NCI-H2196 treated with DMSO at 0.1 percent for 48 hours (cell line): ENCODE results near the gene COL12A1.

Experiments
- DNase-seq: peaks from one replicate; lab custom pipeline; 2025; ENCODE audit not compliant: unreplicated experiment; lab: John Stamatoyannopoulos, UW

COL12A1 gene

DNA sequence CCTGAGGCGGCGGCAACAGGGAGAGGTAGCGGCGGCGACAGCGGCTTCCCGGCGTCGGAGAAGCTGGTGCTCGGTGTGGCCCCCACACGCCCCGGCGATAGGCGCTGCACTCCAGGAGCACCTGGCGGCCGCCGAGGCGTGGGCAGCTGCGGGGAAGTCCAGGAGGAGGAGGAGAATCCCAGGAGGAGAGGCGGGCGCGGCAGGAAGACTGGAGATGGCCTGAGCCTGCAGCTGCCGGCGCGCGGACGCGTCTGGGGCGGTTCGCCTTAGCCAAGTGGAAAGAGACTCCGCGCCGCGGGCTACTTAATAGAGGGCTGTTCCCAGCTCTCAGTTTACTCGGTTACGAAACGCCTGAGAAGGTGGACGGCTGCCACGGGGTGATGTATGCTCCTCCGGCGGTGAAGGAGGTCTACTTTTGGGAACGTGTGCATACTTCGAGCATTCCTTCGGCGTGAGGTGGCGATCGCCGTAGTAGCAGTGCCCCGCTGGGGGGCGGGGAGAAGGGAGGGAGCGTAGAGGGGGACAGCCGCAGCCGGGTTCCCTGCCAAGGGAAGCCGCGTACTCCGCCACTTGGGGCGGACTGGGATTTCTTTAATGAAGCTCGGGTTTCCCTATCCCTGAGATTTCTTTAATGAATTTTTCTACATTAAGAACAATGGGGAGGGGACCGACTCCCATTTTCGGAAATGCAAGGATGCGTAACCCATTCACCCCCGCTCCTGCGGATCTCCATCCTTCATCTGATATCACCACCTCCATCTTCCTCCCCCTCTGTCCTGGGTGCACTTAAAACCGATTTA is at the start of gene COL12A1:
COL12A1 (minus strand) TSS at position 278 of the 800 bp plus-strand sequence. CDS start 3,261 bp downstream, outside the sequence.
- DNase-seq = no peak

DNA sequence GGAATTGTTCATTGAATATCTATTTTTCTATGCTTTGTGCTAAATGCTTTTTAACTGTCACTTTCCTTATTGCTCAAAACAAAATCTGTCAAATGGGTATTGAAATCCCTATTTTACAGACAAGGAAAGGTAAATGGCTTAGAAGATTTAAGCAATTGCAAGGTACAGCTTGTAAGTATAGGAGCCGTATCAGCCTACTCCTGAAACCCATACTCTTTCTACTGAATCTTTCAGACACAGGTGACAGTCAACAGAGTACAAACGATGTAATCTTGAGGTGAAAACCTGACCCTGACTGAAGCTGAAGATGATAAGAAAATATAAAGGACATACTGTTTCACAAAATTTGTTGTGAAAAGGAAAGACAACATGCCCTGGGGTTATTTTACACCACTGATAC is 44.7 kb upstream of the COL12A1 start:
- DNase-seq = no peak

DNA sequence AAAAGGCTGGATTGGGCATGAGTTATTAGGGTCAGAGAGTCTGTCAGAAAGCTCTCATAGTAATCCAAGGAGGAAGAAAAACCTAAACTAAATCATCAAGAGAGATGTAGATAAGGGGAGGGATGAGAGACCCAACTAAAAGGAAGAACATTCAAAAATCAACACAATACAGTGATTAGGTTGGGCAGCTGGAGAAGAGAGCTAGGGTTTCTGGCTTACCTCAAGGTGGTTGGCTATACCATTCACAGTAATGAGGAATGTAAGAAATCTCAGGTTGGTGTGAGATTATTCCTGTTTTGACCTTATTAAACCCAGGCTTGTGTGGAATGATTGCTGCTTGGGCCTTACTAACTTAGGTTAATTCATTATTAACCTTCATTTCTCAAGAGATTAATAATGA is 44.0 kb upstream of the COL12A1 start:
- no peak for DNase-seq

DNA sequence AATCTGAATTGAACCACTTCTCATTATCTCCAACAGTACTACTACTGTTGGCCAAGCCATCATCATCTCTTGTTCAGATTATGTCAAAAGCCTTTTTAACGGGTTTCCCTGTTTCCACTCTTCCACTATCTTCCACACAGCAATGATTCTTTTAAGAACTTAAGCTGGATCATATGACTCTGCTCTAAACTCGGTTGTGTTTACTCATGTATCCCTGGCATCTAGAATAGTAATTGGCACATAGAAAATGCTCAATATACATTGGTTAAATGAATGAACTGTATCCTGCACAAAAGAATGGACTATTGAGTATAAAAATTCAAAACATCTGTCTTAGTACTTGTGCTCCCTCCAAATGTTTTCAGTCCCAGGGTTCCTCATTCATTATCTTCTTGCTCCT is 40.5 kb upstream of the COL12A1 start:
- DNase-seq = no peak

DNA sequence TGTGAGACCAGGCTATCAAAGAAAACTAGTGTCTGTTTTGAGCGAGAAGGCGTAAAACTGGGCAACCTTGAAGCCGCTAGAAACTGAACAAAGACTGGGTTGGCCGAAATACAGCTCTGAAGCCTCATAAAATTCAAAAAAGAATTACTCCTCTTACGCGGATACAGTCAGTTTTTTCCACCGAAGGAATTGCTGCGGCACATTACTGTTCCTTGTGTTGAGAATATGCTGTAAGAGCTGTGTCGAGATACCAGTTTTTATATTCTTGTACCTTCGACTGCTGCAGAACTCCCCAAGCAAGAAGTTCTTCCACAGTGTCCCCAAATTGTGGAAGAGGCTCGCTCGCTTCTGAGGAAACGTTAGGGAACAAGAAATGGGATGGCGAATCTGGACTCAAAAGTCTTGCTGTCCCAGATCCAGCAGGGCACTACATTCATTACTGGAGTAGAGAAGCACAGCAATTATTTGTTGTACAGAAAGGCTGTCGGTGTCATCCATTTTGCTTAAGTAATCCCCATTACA is 38.3 kb upstream of the COL12A1 start:
- no peak for DNase-seq

DNA sequence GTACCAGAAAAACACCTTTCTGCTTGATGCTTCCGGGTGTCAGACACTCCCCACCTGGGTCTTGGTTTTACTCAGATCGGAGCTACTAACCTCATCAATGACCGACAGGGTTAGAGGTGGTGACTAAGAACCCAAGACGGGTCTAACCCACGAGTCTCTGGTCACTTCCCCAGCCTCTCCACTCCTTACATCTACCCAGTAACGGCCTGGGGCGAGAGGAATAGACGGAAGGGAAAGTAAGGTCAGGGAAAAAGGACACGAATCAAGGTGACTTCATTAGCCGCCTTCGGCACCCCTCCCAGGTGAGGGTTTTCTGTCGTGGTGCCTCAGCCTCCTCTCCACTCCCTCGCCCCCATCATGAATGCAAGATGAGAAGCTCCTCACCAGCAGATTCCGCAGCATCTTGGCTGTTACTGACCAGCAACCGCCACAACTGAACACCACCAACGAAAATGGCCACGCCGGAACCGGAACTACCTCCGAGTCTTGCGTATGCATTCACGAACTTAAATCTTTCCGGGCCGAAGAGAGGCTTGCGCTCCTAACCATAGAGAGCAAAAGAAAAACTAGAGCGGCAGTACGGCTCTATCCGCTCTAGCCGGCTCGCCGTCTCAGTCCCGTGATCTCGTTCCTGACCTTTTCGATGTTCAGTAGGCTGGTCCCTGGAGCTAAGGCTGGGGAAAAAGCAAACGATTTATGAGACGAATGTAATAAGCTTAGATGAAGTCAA is 37.6 kb upstream of the COL12A1 start, which contains the start of gene COX7A2:
COX7A2 (minus strand) TSS at position 469 of the 730 bp plus-strand sequence; CDS start at position 402, 67 bp downstream.
- peak; percentile 96 for DNase-seq

DNA sequence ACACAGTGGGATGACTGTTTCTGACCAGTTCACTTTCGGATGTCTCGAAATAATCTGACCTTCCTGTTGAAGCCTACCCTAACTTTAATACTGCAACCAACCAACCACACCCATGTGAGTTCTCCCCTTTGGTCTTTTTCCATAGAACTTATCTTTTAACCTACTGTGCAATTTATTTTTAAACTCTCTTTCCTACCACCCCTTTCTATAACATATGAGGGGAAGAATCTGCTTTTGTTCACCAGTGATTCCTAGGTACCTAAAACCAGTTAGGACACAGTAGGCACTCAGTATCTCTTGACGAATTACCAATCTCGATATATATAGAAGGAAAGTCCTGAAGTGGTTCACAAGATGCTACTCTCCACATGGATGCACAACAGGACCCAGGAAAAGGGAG is 30.8 kb upstream of the COL12A1 start:
- no peak for DNase-seq

DNA sequence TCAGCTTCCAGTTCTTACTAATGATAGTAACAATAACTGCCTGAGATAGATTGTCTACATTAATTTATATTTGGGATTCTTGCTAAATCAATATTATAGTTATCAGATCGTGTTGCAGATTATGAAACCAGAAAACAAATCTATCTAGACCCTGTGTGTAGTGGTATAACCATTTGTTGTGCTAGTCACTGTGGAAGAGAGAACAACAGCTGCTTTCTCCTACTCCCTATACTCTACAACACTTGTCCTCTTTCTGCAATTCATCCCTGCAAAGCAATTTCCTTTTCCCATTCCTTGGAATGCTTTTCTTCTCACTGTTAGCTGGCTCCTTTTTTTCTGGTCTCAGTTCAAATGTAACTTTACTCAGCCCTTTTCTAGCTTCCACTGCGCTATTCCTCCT is 29.4 kb upstream of the COL12A1 start:
- no peak for DNase-seq

DNA sequence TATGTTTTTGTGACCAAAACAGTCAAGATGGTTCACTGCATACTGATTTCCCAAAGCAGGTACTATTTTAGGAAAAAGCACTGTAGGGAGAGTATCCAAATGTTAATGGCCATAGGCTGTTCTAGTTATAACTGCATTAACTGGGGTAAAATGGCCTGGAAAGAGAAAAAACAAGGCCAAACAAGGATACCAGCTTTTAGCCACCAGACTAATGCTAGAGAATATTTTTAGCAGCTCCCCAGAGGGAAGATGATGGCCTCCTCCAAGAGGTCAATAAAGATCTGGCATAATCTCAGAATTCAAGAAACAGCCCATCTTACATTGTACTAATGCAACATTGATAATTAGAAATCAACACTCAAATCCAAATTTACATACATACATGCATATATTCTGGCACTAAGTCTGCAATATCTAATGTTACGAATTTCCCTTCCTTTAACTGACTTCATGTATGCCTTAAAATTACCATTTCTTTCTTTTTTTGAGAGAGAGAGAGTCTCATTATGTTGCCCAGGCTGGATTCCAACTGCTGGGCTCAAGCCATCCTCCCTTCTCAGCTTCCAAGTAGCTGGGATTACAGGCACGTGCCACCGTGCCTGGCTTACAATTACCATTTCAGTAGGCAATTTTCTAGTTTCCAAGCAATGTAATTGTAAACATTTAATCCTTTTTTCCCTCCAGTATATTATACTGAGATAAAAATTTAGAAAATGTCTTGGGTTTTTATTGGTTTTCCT is 28.4 kb upstream of the COL12A1 start:
- DNase-seq = no peak

DNA sequence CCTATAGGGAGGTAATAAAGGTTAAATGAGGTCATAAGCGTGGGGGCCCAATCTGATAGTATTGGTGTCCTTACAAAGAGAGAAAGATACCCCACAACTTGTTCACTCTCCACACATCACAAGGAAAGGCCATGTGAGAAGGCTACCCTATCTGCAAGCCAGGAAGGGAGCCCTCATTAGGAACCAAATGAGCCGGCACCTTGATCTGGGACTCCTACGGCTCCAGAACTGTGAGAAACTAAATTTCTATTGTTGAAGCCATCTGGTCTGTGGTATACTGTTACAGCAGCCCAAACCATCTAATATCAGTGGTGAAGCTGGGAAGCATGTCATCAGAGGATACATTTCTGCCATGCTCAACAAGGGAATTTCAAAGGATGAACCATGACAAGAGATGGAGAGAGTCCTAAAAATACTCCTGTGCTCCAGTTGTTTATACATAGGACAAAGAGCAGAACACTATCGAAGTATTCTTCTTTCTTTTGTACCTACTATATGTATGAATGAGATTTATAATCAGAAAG is 27.3 kb upstream of the COL12A1 start:
- DNase-seq = no peak

DNA sequence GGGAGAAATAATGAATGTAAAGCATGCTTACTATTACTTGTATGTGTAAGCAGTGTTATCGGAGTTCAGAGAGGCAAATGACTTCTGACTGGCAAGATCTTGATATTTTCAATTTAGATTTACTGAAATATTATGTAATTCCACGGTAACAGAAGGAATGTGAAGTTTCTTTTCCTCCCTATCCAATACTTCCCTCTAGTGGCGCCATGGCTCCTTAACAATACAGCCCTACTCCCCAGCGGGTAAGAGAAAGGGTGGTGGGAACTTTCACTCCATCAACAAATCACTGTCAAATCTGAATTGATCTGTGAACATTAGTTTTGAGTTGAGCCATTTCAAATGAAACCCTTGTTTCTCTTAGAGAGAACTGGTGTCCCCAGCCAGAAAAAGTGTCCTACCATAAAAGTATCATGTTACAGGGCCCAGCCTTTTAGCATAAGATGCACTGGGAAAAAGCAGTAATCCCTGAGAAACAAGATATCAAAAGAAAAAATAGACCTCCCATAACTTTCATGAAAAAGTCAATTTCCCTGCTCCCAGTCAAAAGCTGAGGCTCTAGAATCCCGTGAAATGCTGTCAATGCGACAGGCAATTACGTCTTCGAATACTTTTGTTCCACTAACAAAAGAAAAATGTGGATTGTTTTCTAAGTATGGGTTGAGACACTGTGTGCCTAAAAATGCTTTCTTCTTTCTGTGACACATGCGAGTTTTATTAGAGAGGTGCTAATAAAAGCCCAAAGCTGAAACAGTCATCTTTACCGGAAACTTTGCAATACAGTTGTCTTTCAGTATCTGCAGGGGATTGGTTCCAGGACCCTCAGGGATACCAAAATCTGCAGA is 24.9 kb upstream of the COL12A1 start:
- no peak for DNase-seq

DNA sequence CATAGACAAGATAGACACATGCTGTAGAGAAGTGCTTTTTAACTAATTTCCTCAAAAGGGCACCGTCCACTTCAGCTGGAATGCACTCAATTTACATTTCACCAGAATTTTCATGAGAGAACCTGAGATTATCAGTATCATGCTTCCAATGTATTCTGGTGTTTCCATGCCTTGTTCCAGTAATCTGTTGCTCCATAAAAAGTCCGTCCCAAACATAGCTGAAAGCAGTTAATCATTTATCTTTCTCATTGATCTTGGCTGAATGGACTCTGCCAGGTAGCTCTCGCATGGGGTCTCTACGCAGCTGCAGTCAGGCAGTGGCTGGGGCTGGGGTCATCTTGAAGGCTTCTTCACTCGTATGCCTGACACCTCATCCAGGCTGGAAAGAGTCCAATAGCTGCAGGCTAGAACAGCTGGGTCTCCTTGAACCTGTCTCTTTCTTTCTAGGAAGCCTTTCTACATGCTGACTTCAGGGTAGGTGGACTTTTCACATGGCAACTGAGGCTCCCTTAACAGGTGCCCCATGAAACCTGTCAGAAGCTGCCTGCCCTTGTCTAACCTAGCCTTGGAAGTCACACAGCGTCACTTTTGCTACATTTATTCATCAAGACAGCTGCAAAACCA is 18.6 kb upstream of the COL12A1 start:
- no peak for DNase-seq

DNA sequence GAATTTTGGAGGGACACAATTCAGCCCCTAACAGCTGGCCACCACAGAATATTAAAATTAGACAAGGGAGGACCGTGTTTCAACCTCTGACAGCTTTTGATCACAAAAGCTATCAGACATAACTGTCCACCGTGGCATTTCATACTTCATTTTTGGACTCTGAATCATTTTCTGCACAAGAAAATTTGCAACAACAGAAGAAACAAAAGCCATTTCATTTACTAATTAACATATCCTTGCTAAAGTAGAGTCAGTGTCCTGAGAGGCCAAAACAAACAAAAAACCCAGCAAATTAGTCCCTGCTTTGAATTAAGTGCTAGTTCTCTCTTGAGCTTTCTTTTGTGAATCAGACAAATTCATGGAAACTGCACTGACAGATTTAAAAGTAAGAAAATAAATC is 17.6 kb upstream of the COL12A1 start:
- DNase-seq = no peak

DNA sequence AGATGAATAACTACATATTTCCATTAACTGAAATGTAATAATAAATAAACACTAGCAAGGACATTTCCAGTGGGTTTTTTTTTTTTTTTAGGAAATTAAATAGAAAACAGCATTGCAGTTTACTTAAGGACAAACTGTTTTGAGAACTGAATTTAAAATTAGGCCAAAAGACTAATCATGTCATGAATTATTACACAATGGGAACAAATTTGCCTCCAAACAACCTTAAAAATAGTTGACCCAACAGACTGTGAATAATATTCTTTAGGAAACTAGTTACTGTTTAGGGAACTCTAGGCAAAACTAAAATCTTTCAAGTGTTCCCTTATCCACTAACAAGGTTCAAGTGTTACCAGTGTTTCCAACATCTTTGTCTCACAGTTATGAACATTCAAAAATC is 16.4 kb upstream of the COL12A1 start:
- no peak for DNase-seq

DNA sequence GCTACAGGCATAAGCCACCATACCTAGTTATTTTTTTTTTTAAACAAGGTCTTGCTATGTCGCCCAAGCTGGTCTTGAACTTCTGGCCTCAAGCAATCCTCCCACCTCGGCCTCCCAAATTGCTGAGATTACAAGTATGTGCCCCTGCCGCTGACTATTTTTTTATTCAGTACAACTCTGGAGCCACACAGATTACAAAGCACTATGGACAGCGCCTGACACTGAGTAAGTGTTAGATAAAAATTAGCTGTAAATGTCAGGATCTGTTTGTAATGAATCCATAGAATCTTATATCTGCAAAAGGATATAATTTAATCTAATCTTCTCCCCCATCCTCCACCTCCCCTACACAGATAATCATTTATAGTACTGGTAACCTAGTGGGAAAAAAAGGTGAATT is 15.3 kb upstream of the COL12A1 start:
- DNase-seq = no peak

DNA sequence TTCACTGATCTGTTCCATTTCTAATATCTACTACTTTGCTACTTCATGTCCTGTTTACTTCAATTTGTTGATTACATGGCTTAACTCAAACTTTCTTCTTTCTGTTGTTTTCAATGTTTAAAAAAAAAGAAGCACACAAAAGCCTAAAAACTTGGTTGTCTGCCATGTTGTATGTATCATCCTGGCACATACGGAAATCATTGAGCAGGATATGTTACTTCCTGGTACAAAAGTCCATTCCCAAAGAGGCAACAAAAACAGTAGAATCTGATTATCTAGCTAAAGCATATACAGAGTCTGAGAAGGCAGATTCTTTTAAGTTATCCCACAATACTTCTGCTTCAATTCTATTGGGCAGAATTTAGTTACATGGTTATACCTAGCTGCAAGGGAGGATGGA is 14.5 kb upstream of the COL12A1 start:
- no peak for DNase-seq

DNA sequence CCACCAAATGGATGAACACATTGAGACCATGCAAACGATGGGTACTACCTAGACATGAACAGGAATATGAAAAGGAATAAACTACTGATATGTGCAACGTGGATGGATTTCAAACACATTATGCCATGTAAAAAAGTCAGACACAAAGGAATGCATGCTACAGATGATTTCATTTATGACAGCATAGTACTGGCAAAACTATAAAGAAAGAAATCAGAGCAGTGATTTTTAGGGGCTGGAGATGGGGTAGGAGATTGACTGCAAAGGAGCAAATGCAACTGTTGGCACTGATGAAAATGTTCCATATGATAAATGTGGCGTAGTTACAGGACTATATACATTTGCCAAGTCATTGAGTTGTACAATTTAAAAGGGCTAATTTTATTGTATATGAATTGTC is 13.4 kb upstream of the COL12A1 start:
- no peak for DNase-seq

DNA sequence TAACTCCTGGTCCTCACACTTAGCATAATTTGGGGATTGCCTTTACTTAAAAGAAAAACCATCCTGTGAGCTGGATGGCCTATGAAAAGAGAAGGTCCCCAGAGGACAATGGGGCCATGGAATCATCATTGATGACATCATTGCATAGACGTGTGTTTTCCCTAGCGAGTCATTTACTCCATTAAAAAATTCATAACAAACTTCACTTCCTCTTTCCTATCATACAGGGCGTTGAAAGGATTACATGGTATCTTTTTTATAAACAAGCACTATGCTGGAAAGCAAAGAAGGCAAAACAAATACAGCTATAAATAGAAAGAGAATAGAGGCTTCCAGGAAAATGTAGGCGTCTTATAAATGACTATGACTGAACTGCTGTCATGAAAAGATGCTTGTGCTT is 11.3 kb upstream of the COL12A1 start:
- DNase-seq = no peak

DNA sequence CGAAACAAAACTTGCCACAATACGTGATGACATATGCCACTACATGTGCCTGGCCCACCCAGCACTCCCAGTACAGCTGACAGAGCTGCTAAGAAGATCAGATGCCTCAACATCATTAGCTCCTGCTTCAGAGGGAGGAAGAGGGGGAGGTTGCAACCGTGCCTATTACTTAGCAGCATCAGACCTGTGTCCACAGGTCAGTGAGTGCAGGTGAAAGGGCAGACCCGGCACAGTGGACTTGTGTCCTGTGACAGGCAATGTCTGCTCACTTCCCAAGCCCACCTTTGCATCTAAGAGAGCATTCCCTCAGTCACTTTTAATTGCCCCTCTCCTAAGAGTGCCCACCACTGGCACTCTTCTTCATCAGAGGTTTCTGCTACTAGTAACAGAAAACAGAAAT is 9.4 kb upstream of the COL12A1 start:
- DNase-seq = no peak

DNA sequence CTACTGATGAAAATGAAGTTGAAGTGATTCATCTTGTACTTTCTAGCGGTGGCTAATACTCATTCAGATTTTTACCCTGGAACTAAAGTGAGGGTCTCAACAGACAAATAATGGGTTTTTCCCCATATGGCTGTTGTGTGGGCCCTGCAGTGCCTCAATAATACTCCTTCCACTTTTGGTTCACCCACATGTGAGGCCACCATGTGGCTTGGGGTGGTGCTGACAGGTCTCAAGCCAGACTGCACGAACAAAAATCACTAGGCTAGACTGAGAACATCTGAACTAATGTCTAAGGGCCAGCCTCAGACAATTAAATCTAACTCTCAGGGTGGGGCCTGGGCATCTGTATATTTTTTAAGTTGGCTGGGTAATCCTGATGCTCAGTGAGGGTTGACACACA is 7.9 kb upstream of the COL12A1 start:
- no peak for DNase-seq
